MM.1S (cell line): ENCODE results near the gene PSMD1.

Source experiments
- DNase-seq: peaks from one replicate; pipeline ENCODE4 v3.0.0-alpha.2; 2015
- H2AFZ ChIP-seq: fragments of 300-600 bp; sonication (generic); 2 replicates; pipeline ENCODE4 v1.6.0; 2016; ENCODE audit warnings: antibody characterized with exemption, low read length
- H3F3A ChIP-seq: fragments of 300-600 bp; sonication (generic); 2 replicates; pipeline ENCODE4 v1.6.1; 2016; ENCODE audit warnings: mild to moderate bottlenecking, antibody characterized with exemption, low read length, moderate library complexity, mixed read lengths; ENCODE audit not compliant: insufficient read depth
- H3K27ac ChIP-seq: fragments of 300-600 bp; sonication (generic); 2 replicates; pipeline ENCODE4 v1.5.1; 2016; ENCODE audit warnings: mild to moderate bottlenecking, low read length
- H3K27me3 ChIP-seq: fragments of 300-600 bp; sonication (generic); replicated peaks from 2 replicates; pipeline ENCODE4 v1.6.0; 2016; ENCODE audit warnings: low read length; ENCODE audit not compliant: insufficient read depth
- H3K36me3 ChIP-seq: fragments of 300-600 bp; sonication (generic); replicated peaks from 2 replicates; pipeline ENCODE4 v1.6.1; 2016; ENCODE audit warnings: mild to moderate bottlenecking, low read length, mixed read lengths; ENCODE audit not compliant: insufficient read depth
- H3K4me1 ChIP-seq: fragments of 300-600 bp; sonication (generic); 2 replicates; pipeline ENCODE4 v1.6.1; 2016; ENCODE audit warnings: low read length, mixed read lengths
- H3K4me2 ChIP-seq: fragments of 300-600 bp; sonication (generic); 2 replicates; pipeline ENCODE4 v1.6.0; 2016; ENCODE audit warnings: low read depth, low read length
- H3K4me3 ChIP-seq: fragments of 300-600 bp; sonication (generic); 2 replicates; pipeline ENCODE4 v1.5.1; 2016; ENCODE audit warnings: low read length, mixed read lengths
- H3K79me2 ChIP-seq: fragments of 300-600 bp; sonication (generic); 2 replicates; pipeline ENCODE4 v1.6.1; 2016; ENCODE audit warnings: mixed run types, low read length, mixed read lengths
- H3K9ac ChIP-seq: fragments of 300-600 bp; sonication (generic); 2 replicates; pipeline ENCODE4 v1.6.1; 2016; ENCODE audit warnings: low read length, mixed read lengths
- H3K9me2 ChIP-seq: fragments of 300-600 bp; sonication (generic); replicated peaks from 2 replicates; pipeline ENCODE4 v1.6.1; 2016; ENCODE audit warnings: mild to moderate bottlenecking, low read length, mixed read lengths; ENCODE audit not compliant: insufficient read depth
- H3K9me3 ChIP-seq: fragments of 300-600 bp; sonication (generic); replicated peaks from 2 replicates; pipeline ENCODE4 v1.6.1; 2016; ENCODE audit warnings: mild to moderate bottlenecking, low read length, mixed read lengths; ENCODE audit not compliant: insufficient read depth
- H4K20me1 ChIP-seq: fragments of 300-600 bp; sonication (generic); 2 replicates; pipeline ENCODE4 v1.6.1; 2016; ENCODE audit warnings: mild to moderate bottlenecking, low read length, moderate library complexity, mixed read lengths; ENCODE audit not compliant: insufficient read depth
- CTCF ChIP-seq: fragments of 300-600 bp; sonication (generic); IDR thresholded peaks from 2 replicates; pipeline ENCODE4 v1.5.1; 2016; ENCODE audit warnings: antibody characterized with exemption, low read length, mixed read lengths
- EZH2 ChIP-seq: fragments of 300-600 bp; sonication (generic); optimal IDR thresholded peaks from 2 replicates; pipeline ENCODE3; 2017; ENCODE audit warnings: low read depth, mild to moderate bottlenecking, antibody characterized with exemption, low read length, mixed read lengths
- EZH2phosphoT487 ChIP-seq: fragments of 300-600 bp; sonication (generic); IDR thresholded peaks from 2 replicates; pipeline ENCODE4 v1.6.1; 2018; ENCODE audit warnings: antibody characterized with exemption, low read length

PSMD1 gene

DNA sequence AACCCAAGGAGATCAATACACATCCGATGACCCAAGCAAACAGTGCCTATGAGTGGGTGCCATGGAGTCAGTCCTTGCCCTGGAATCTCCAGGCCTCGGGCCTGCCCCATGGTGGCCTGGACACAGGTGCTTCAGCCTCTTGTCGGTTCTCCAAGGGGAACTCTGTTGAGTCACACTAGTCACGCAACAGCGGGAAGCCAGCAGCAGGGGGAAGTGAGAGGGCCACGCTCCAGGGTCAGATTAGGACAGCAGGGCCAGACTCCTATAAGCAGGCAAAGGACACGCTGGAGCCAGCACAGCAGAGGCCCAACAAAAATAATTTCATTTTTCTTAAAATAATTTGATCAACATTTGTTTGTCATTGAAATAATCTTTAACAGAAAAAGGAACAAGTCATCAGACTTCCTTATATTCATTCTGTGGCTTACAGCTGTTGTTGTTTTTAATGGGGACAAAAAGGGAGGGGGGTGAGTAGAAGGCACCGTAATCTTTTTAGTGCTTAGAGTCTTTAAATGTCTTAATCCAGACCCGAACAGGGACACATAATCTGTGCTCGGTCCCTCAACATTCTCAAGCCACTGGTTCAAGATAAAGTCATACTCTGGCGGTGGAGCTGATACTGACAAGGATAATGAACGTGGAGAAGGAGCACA lies 125.3 kb downstream of the PSMD1 start:
- Histone ChIP-seq H3K9ac (no peak overlapping the region), H4K20me1 (no peaks in the 10 kb centered on the region), H3K27ac (no peak overlapping the region), H3K4me1 (peaks cover 16% of the 10 kb centered on the region), H3K27me3 (no peaks in the 10 kb centered on the region), H3K79me2 (no peaks in the 10 kb centered on the region), H2AFZ (no peak overlapping the region), H3K9me2 (no peaks in the 10 kb centered on the region), H3K36me3 (no peaks in the 10 kb centered on the region), H3F3A (peaks cover 2% of the 10 kb centered on the region; the same call in 1 of the 2 replicates), H3K4me3 (no peak overlapping the region), H3K9me3 (no peaks in the 10 kb centered on the region), H3K4me2 (no peak overlapping the region)
- DNase-seq: no peak
- TF ChIP-seq EZH2phosphoT487 (no peak), EZH2 (no peak), CTCF (no peak)

GRCh38 chr2:231182513-231182899 lies 125.8 kb downstream of the PSMD1 start:
- Histone ChIP-seq H3K4me1 (peaks cover 16% of the 10 kb centered on the region), H3K9me3 (no peaks in the 10 kb centered on the region), H3K27ac (no peak overlapping the region), H3K4me3 (no peak overlapping the region), H3F3A (peaks cover 2% of the 10 kb centered on the region; the same call in 1 of the 2 replicates), H3K79me2 (no peaks in the 10 kb centered on the region), H2AFZ (no peak overlapping the region), H4K20me1 (no peaks in the 10 kb centered on the region), H3K4me2 (no peak overlapping the region), H3K36me3 (no peaks in the 10 kb centered on the region), H3K9ac (no peak overlapping the region), H3K9me2 (no peaks in the 10 kb centered on the region), H3K27me3 (no peaks in the 10 kb centered on the region)
- no peak for DNase-seq
- TF ChIP-seq EZH2 (no peak), EZH2phosphoT487 (no peak), CTCF (no peak)

DNA sequence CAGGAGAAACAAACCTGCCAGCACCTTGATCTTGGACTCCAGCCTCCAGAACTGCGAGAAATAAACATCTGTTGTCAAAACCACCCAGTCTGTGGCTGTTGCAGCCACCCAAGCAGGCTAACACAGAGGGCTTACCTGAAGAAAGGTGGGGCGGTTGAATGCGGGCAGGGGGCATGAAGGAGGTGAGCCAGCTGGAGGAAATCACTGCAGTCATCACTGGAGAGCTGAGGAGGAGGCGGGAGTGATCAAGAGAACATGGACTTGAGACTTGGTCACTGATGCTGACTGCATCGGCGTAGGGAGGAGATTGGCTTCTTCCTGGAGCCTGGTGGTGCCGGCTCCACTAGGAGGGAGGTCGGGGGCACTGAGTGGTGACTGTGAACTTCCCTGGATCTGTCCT lies 127.2 kb downstream of the PSMD1 start:
- TF ChIP-seq EZH2: no peak
- no peak for TF ChIP-seq EZH2phosphoT487
- no peak for TF ChIP-seq CTCF
- H3F3A ChIP-seq: peaks cover 2% of the 10 kb centered on the region; the same call in 1 of the 2 replicates
- no peak for DNase-seq
- no peak overlapping the region for H3K27ac ChIP-seq
- H3K9me3 ChIP-seq: no peaks in the 10 kb centered on the region
- no peaks in the 10 kb centered on the region for H4K20me1 ChIP-seq
- H3K9me2 ChIP-seq: no peaks in the 10 kb centered on the region
- no peaks in the 10 kb centered on the region for H3K27me3 ChIP-seq
- H3K9ac ChIP-seq: no peak overlapping the region
- H3K79me2 ChIP-seq: no peaks in the 10 kb centered on the region
- no peak overlapping the region for H3K4me2 ChIP-seq
- H3K36me3 ChIP-seq: no peaks in the 10 kb centered on the region
- peaks cover 16% of the 10 kb centered on the region for H3K4me1 ChIP-seq
- H3K4me3 ChIP-seq: no peak overlapping the region
- H2AFZ ChIP-seq: no peak overlapping the region
